Right lobe of liver (tissue), 4 donors: ENCODE data around the gene KLF13.

Source experiments
- CTCF ChIP-seq, 4 donors: fragments of 200-600 bp in 3 of 4; fragments of 450-650 bp in 1 of 4; IDR thresholded peaks; one replicate each; pipeline versions ENCODE4 v1.5.1 to v1.8.0; 2016 to 2022; ENCODE audit warnings: antibody characterized with exemption in 4 of 4, mild to moderate bottlenecking in 2 of 4
- POLR2A ChIP-seq: fragments of 450-650 bp; IDR thresholded peaks from one replicate; pipeline ENCODE4 v1.6.1; 2017; ENCODE audit warnings: antibody characterized with exemption, mild to moderate bottlenecking
- donor health status: DM: no; HTN: no; CAD: no.
- donor health status: DM: no; HTN: no; CAD: no.
- donor health status: DM: no; HTN: yes; CAD: no.

- TF ChIP-seq CTCF (IDR thresholded peaks at IDR 0.05) (no peak), POLR2A (no peak)
These were observed 49.9 kb downstream of the KLF13 start for GRCh38 chr15:31376511-31376910.
